Testis (tissue), 3 donors: ENCODE data around the gene WDR37. TPM values are rescaled to one million over a fixed set of nuclear protein-coding genes. Genes with fewer than 3 reads are reported as not detected.

Experiments
- DNase-seq: peaks from one replicate; pipeline ENCODE4 v3.0.0-alpha.2; 2019
- H3K27ac ChIP-seq, 2 donors: fragments of 200-600 bp; sonication (generic); one replicate each; pipeline ENCODE4 v1.5.1; 2019
- H3K27me3 ChIP-seq: fragments of 200-600 bp; sonication (generic); one replicate; pipeline ENCODE4 v1.5.1; 2019
- H3K36me3 ChIP-seq: fragments of 200-600 bp; sonication (generic); one replicate; pipeline ENCODE4 v1.5.1; 2017; ENCODE audit warnings: low read depth; ENCODE audit errors: missing control alignments
- H3K4me1 ChIP-seq: fragments of 200-600 bp; sonication (generic); one replicate; pipeline ENCODE4 v1.5.1; 2019
- H3K4me3 ChIP-seq, 2 donors: fragments of 200-600 bp; sonication (generic); one replicate each; pipeline ENCODE4 v1.5.1; 2017 to 2019
- H3K9me3 ChIP-seq: fragments of 200-600 bp; sonication (generic); one replicate; pipeline ENCODE4 v1.5.1; 2017
- CTCF ChIP-seq, 3 experiments: fragments of 450-650 bp in 2 of 3; fragments of 200-600 bp in 1 of 3; sonication (generic) in 1 of 3; IDR thresholded peaks; one replicate each; pipeline ENCODE4 v1.5.1; 2016 to 2019; ENCODE audit warnings: antibody characterized with exemption in 3 of 3, mild to moderate bottlenecking in 2 of 3, moderate library complexity in 1 of 3
- POLR2A ChIP-seq: fragments of 450-650 bp; IDR thresholded peaks from one replicate; pipeline ENCODE4 v1.6.1; 2017; ENCODE audit warnings: antibody characterized with exemption, mild to moderate bottlenecking, moderate library complexity
- WGBS, 2 donors: methylation state at CpG; one replicate each; pipeline ENCODE4 v1.1.5; 2018; 5-methylcytosine and 5-hydroxymethylcytosine counted together
- intact Hi-C: fragments of 100-400 bp; cut with DNase I; formaldehyde crosslinking; loops from one replicate; pipeline ENCODE4 v1.15.1; 2023; ENCODE audit warnings: low total_unique reads
- polyA plus RNA-seq: library from polyadenylated mRNA; stranded (reverse); fragments of 350-450 nt; fragmentation: Illumina TruSeq; extraction: RNeasy Lipid Tissue Mini Kit (QIAGEN cat#74804); gene quantifications from one replicate; pipeline ENCODE4 v1.2.3, GENCODE V29; 2014; ENCODE audit warnings: low read depth, low replicate concordance; ENCODE audit not compliant: insufficient read depth
- total RNA-seq, 2 donors: library from RNA; depleted of rRNA; stranded (reverse); fragments of >200 nt; gene quantifications; one replicate each; pipeline ENCODE4 v1.2.3, GENCODE V29; 2016

Gene WDR37
- total and polyA plus RNA-seq, 3 donors from 2014 or later, result 29.3 to 46.9 (median 40.2) TPM

GRCh38 chr10:1011696-1012095 lies 44.5 kb upstream of the WDR37 start:
- Histone ChIP-seq H3K4me1 (peaks cover 2% of the 10 kb centered on the region), H3K27ac (no peak overlapping the region), H3K4me3 (no peak overlapping the region), H3K9me3 (no peaks in the 10 kb centered on the region), H3K36me3 (no peaks in the 10 kb centered on the region), H3K27me3 (no peaks in the 10 kb centered on the region)
- DNase-seq, result no peak
- TF ChIP-seq POLR2A, result no peak
- WGBS, 2 donors, result 96% methylated on average over 14 to 16 of the region's 16 CpGs
- intact Hi-C loops, result no loop called here

GRCh38 chr10:1015688-1016087 lies 40.5 kb upstream of the WDR37 start:
- Histone ChIP-seq H3K27me3 (no peaks in the 10 kb centered on the region), H3K27ac (no peak overlapping the region), H3K4me3 (no peak overlapping the region), H3K36me3 (no peaks in the 10 kb centered on the region), H3K4me1 (peaks cover 2% of the 10 kb centered on the region), H3K9me3 (no peaks in the 10 kb centered on the region)
- TF ChIP-seq POLR2A (no peak), CTCF (IDR thresholded peaks at IDR 0.05) (no peak)
- intact Hi-C loops, result no loop called here
- 68 to 80% methylated on average over 5 to 11 of the region's 11 CpGs for WGBS, 2 donors
- peak; percentile 43 for DNase-seq

GRCh38 chr10:1019362-1019761 lies 36.8 kb upstream of the WDR37 start:
- Histone ChIP-seq H3K9me3 (no peaks in the 10 kb centered on the region), H3K27ac (no peak overlapping the region), H3K27me3 (no peaks in the 10 kb centered on the region), H3K4me3 (no peak overlapping the region), H3K4me1 (peaks cover 2% of the 10 kb centered on the region), H3K36me3 (no peaks in the 10 kb centered on the region)
- no peak for TF ChIP-seq CTCF (IDR thresholded peaks at IDR 0.05)
- TF ChIP-seq POLR2A, result no peak
- 84 to 91% methylated on average over 10 of the region's 10 CpGs for WGBS, 2 donors
- DNase-seq, result no peak
- intact Hi-C loops, result no loop called here

- peaks cover 2% of the 10 kb centered on the region for H3K4me1 ChIP-seq
- WGBS, 2 donors, result 94 to 96% methylated on average over 10 of the region's 10 CpGs
- TF ChIP-seq CTCF (IDR thresholded peaks at IDR 0.05), result no peak
- TF ChIP-seq POLR2A, result no peak
- no peak overlapping the region for H3K4me3 ChIP-seq
- H3K27me3 ChIP-seq, result no peaks in the 10 kb centered on the region
- H3K27ac ChIP-seq, result no peak overlapping the region
- no peaks in the 10 kb centered on the region for H3K36me3 ChIP-seq
- intact Hi-C loops, result no loop called here
- DNase-seq, result no peak
- H3K9me3 ChIP-seq, result no peaks in the 10 kb centered on the region
Measured at GRCh38 chr10:1020460-1020859, 35.7 kb upstream of the WDR37 start.

- DNase-seq, result no peak
- no peaks in the 10 kb centered on the region for H3K36me3 ChIP-seq
- H3K27ac ChIP-seq, result no peak overlapping the region
- no peaks in the 10 kb centered on the region for H3K27me3 ChIP-seq
- TF ChIP-seq POLR2A (no peak), CTCF (IDR thresholded peaks at IDR 0.05) (no peak)
- no peak overlapping the region for H3K4me3 ChIP-seq
- H3K4me1 ChIP-seq, result peaks cover under 1% of the 10 kb centered on the region
- 96 to 98% methylated on average over 8 to 9 of the region's 9 CpGs for WGBS, 2 donors
- H3K9me3 ChIP-seq, result no peaks in the 10 kb centered on the region
- intact Hi-C loops, result no loop called here
Measured at GRCh38 chr10:1020958-1021357, 35.2 kb upstream of the WDR37 start.
